WTC11 (cell line): ENCODE results near the gene DCHS2.

ENCODE experiments used
- CTCF ChIP-seq: fragments of 200-600 bp; IDR thresholded peaks from 2 replicates; pipeline ENCODE4 v1.8.0; 2022; ENCODE audit warnings: antibody characterized with exemption
- FOXJ3 ChIP-seq: sonication (generic); formaldehyde crosslinking; IDR thresholded peaks from 2 replicates; pipeline ENCODE4 v1.9.0; 2021; ENCODE audit warnings: missing genetic modification reagents, mild to moderate bottlenecking, borderline replicate concordance
- HMGXB4 ChIP-seq: sonication (generic); formaldehyde crosslinking; IDR thresholded peaks from 2 replicates; pipeline ENCODE4 v1.8.1; 2023; ENCODE audit warnings: mild to moderate bottlenecking, moderate library complexity, missing genetic modification reagents
- NR2C2 ChIP-seq: sonication (generic); formaldehyde crosslinking; IDR thresholded peaks from 2 replicates; pipeline ENCODE4 v1.8.0; 2022; ENCODE audit warnings: mild to moderate bottlenecking, missing genetic modification reagents
- PRDM15 ChIP-seq: sonication (generic); formaldehyde crosslinking; IDR thresholded peaks from 2 replicates; pipeline ENCODE4 v1.8.0; 2022; ENCODE audit warnings: missing genetic modification reagents
- SMAD4 ChIP-seq: sonication (generic); formaldehyde crosslinking; IDR thresholded peaks from 2 replicates; pipeline ENCODE4 v1.8.0; 2022; ENCODE audit warnings: mild to moderate bottlenecking, missing genetic modification reagents
- ZNF281 ChIP-seq: sonication (generic); formaldehyde crosslinking; IDR thresholded peaks from 2 replicates; pipeline ENCODE4 v1.8.0; 2023; ENCODE audit warnings: mild to moderate bottlenecking, missing genetic modification reagents

GRCh38 chr4:154319736-154320135, 171.9 kb downstream of the DCHS2 start:
- TF ChIP-seq CTCF (no peak), NR2C2 (no peak), FOXJ3 (CRISPR knock-in tag) (no peak), ZNF281 (CRISPR knock-in tag) (no peak), HMGXB4 (CRISPR knock-in tag) (no peak), PRDM15 (CRISPR knock-in tag) (no peak), SMAD4 (CRISPR knock-in tag) (no peak)
